ENCODE measurements around the gene RB1. TPM values are rescaled to one million over a fixed set of nuclear protein-coding genes. Genes with fewer than 3 reads are reported as not detected.
"Not testable (repeated sequence)": the region's sequence is repeated elsewhere in the genome, so short reads cannot be mapped to it uniquely, and the experiment has no call there.

The RB1 gene
- total RNA-seq, 1 experiment from 2014 or later, result 43.4 TPM

DNA sequence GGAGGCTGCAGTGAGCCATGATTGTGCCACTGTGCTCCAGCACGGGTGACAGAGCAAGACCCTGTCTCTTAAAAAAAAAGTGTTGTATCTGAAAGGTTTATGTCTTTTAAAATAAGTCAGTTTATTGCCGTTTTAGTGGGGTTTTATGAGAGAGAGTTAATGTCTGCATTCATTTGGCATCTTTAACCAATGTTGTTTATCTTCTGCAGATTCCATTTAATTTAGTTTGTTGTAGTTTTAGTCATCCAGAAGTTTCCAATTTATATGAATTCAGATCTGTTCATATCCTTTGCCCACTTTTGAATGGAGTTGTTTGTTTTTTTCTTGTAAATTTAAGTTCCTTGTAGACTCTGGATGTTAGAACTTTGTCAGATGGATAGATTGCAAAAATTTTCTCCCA is 146.1 kb downstream of the RB1 start:
- POLR2A ChIA-PET, result interaction anchor here (0.6 to 2.1 kb wide), 4 partner anchors 23 to 56 kb away, joined by 3 to 9 read pairs (median 3); partner anchors contain the start of gene LPAR6
- Mint-ChIP-seq H3K27me3 (ENCODE audit: insufficient read depth, unreplicated experiment) (no peaks in the 10 kb centered on the region), H3K9me3 (ENCODE audit: unreplicated experiment) (peaks cover 7% of the 10 kb centered on the region), H3K36me3 (ENCODE audit: insufficient read depth, unreplicated experiment) (peaks cover 19% of the 10 kb centered on the region), H3K4me3 (ENCODE audit: unreplicated experiment) (peak overlapping the region; percentile 62), H3K4me1 (ENCODE audit: insufficient read depth, unreplicated experiment) (peaks cover 18% of the 10 kb centered on the region), H3K27ac (ENCODE audit: low read depth, unreplicated experiment) (peak overlapping the region; percentile 59)
- CTCF ChIA-PET, result no interaction called here
- no peak for DNase-seq (ENCODE audit: unreplicated experiment)
- intact Hi-C loops (cut with micrococcal nuclease), result no loop called here
- no peak for TF ChIP-seq CTCF (IDR thresholded peaks at IDR 0.05; ENCODE audit: unreplicated experiment)
- no TSS peak for BruUV-seq (replicated peaks)

GRCh38 chr13:48451196-48451595 is 147.6 kb downstream of the RB1 start:
- H3K27ac Mint-ChIP-seq (ENCODE audit: low read depth, unreplicated experiment); H3K9me3 Mint-ChIP-seq (ENCODE audit: unreplicated experiment); intact Hi-C loops (cut with micrococcal nuclease); H3K4me3 Mint-ChIP-seq (ENCODE audit: unreplicated experiment); BruUV-seq (replicated peaks); DNase-seq (ENCODE audit: unreplicated experiment); H3K27me3 Mint-ChIP-seq (ENCODE audit: insufficient read depth, unreplicated experiment); CTCF ChIA-PET: not testable (repeated sequence)
- Mint-ChIP-seq H3K4me1 (ENCODE audit: insufficient read depth, unreplicated experiment) (peaks cover 18% of the 10 kb centered on the region), H3K36me3 (ENCODE audit: insufficient read depth, unreplicated experiment) (peaks cover 21% of the 10 kb centered on the region)
- POLR2A ChIA-PET, result interaction anchor here (0.7 to 1.2 kb wide), 3 partner anchors 14 to 1443 kb away, joined by 3 to 4 read pairs (median 3); no protein-coding TSS in a partner anchor

DNA sequence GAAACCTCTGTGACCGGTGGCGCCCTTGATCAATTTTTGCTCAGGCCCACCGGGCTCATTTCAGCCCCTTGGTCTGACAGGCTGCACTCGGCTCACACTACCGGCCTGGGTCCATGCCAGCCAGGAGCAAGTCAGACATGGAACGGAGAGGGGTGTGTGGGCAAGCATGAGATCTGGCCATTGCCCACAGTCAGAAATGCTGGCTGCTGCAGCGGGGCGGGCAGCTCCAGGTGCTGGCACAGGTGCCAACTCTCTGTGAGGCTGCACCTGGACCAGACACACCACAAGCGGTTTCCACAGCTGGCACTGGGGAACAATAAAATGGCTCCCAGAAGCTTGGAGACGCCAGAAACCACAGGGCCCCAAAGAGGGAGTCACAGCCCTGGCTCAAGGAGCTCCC is 153.0 kb downstream of the RB1 start:
- no peak for DNase-seq (ENCODE audit: unreplicated experiment)

DNA sequence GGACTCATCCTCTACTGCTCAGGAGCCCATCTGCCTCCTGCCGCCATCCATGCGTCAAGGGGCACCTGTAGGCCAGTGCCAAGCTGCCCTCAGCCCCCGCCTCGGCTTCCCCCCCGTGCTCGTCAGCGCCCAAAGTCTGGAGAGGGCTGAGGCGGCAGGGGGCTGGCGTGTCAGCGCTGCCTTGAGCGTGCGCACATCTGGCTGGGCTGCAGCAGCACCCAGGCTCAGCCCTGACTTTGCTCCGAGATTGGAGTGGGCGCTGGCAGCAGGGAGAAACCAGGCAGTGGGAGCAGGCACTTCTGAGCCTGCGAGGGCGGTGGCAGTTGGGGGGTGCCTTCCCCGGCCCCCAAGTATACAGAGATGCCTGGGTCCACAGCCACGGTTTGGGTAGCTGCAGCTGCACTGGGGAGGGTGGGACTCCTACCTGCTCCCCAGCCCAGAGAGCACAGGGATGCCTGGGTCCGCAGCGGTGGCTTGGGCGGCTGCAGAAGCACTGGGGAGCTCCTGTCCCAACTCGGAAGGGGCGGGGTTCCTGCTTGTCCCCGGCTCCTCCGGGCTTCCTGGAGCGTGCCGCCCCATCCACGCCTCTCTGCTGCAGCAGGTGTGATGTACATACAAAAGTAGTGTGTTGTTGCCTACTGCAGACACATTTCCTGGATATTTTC is 154.2 kb downstream of the RB1 start:
- Mint-ChIP-seq H3K27ac (ENCODE audit: low read depth, unreplicated experiment) (no peak overlapping the region), H3K36me3 (ENCODE audit: insufficient read depth, unreplicated experiment) (peaks cover 48% of the 10 kb centered on the region)
- no peak for DNase-seq (ENCODE audit: unreplicated experiment)

More for the DNA sequence above, 153.0 kb downstream of the RB1 start:
- Mint-ChIP-seq H3K4me1 (ENCODE audit: insufficient read depth, unreplicated experiment) (no peaks in the 10 kb centered on the region), H3K27me3 (ENCODE audit: insufficient read depth, unreplicated experiment) (no peaks in the 10 kb centered on the region), H3K36me3 (ENCODE audit: insufficient read depth, unreplicated experiment) (peaks cover 48% of the 10 kb centered on the region), H3K4me3 (ENCODE audit: unreplicated experiment) (no peak overlapping the region), H3K9me3 (ENCODE audit: unreplicated experiment) (no peaks in the 10 kb centered on the region), H3K27ac (ENCODE audit: low read depth, unreplicated experiment) (no peak overlapping the region)
- POLR2A ChIA-PET, result no interaction called here
- TF ChIP-seq CTCF (IDR thresholded peaks at IDR 0.05; ENCODE audit: unreplicated experiment), result no peak
- CTCF ChIA-PET, result interaction anchor here (0.6 kb wide), 1 partner anchor 131 kb away, joined by 3 read pairs; no protein-coding TSS in a partner anchor
- BruUV-seq (replicated peaks), result no TSS peak
- intact Hi-C loops (cut with micrococcal nuclease), result no loop called here

More for the DNA sequence above, 154.2 kb downstream of the RB1 start:
- Mint-ChIP-seq H3K9me3 (ENCODE audit: unreplicated experiment) (no peaks in the 10 kb centered on the region), H3K27me3 (ENCODE audit: insufficient read depth, unreplicated experiment) (no peaks in the 10 kb centered on the region), H3K4me3 (ENCODE audit: unreplicated experiment) (no peak overlapping the region), H3K4me1 (ENCODE audit: insufficient read depth, unreplicated experiment) (no peaks in the 10 kb centered on the region)
- intact Hi-C loops (cut with micrococcal nuclease), result no loop called here
- ChIA-PET POLR2A (interaction anchor here (1.1 to 1.2 kb wide), 2 partner anchors 9 to 18 kb away, joined by 3 read pairs; no protein-coding TSS in a partner anchor), CTCF (interaction anchor here (0.6 kb wide), 2 partner anchors 36 to 96 kb away, joined by 3 read pairs; no protein-coding TSS in a partner anchor)
- no TSS peak for BruUV-seq (replicated peaks)
- TF ChIP-seq CTCF (IDR thresholded peaks at IDR 0.05; ENCODE audit: unreplicated experiment), result no peak

All from MCF 10A (cell line).